Lower leg skin (tissue), 4 donors: ENCODE measurements around the gene ZEB1. TPM values are rescaled to one million over a fixed set of nuclear protein-coding genes. Genes with fewer than 3 reads are reported as not detected.

Source experiments
- DNase-seq, 2 donors: peaks; one replicate each; pipeline ENCODE4 v3.0.0-alpha.2; 2019; ENCODE audit warnings: low spot score in 2 of 2
- H3K4me3 ChIP-seq: fragments of 200-600 bp; sonication (generic); 2 replicates; pipeline ENCODE4 v1.5.1; 2017; ENCODE audit warnings: mild to moderate bottlenecking, low read depth; ENCODE audit not compliant: poor library complexity, severe bottlenecking
- CTCF ChIP-seq, 3 donors: fragments of 450-650 bp; IDR thresholded peaks; one replicate each; pipeline ENCODE4 v1.5.1; 2016; ENCODE audit warnings: antibody characterized with exemption in 3 of 3, mild to moderate bottlenecking in 3 of 3, moderate library complexity in 2 of 3
- POLR2A ChIP-seq, 2 donors: fragments of 450-650 bp; IDR thresholded peaks; one replicate each; pipeline ENCODE4 v1.6.1; 2016 to 2017; ENCODE audit warnings: antibody characterized with exemption in 2 of 2, mild to moderate bottlenecking in 1 of 2, moderate library complexity in 1 of 2
- WGBS, 2 donors: methylation state at CpG; one replicate each; pipeline ENCODE4 v1.1.5; 2018; 5-methylcytosine and 5-hydroxymethylcytosine counted together
- intact Hi-C: fragments of 100-400 bp; cut with DNase I; formaldehyde crosslinking; loops from one replicate; pipeline ENCODE4 v1.15.0; 2023; ENCODE audit warnings: low total_unique reads
- total RNA-seq, 4 donors: library from RNA; depleted of rRNA; stranded (reverse); fragments of >200 nt; gene quantifications; one replicate each; pipeline ENCODE4 v1.1.0, GENCODE V29; 2016

ZEB1 gene
- total RNA-seq, 4 donors from 2014 or later = 7.1 to 28.7 (median 10.6) TPM

GRCh38 chr10:31457858-31458257, 138.8 kb downstream of the ZEB1 start:
- H3K4me3 ChIP-seq = no peak overlapping the region
- no peak for DNase-seq
- WGBS, 2 donors = 93 to 100% methylated on average over 1 of the region's 1 CpG
- intact Hi-C loops = no loop called here
- TF ChIP-seq POLR2A (IDR thresholded peaks at IDR 0.05) = no peak
- no peak for TF ChIP-seq CTCF (IDR thresholded peaks at IDR 0.05)

DNA sequence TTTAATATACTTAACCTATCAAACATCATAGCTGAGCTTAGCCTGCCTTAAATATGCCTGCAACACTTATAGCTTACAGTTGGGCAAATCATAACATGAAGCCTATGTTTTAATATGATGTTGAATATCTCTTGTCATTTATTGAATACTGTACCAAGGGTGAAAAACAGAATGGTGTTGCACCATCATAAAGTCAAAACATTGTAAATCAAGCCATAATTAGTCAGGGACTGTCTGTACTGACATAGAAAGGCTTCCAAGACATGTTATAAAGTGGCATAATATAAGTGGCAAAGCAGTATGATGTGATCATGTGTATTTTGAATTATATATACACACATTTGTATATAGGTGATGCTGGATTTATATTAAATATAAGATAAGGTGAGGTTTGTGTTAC, 140.0 kb downstream of the ZEB1 start:
- H3K4me3 ChIP-seq = no peak overlapping the region
- intact Hi-C loops = no loop called here
- DNase-seq = no peak
- no peak for TF ChIP-seq POLR2A (IDR thresholded peaks at IDR 0.05)
- no peak for TF ChIP-seq CTCF (IDR thresholded peaks at IDR 0.05)

DNA sequence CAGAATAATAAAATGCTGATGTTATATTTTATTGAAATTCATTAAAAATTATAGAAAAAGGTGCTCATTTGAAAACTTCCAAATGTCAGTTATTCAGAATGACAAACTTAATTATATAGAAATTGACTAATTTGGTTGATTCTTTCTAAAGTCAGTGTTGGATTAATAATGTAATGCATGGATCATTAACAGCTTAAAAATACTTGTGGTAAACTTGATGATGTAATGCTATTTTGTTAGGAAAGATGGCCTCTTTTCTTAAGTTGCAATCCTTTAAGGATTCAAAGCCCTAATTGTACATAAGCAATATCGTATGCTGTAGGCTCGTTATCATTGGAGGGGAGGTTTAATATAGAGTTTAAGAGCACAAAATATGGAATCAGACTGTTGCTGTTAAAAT, 141.2 kb downstream of the ZEB1 start:
- no peak overlapping the region for H3K4me3 ChIP-seq
- TF ChIP-seq POLR2A (IDR thresholded peaks at IDR 0.05) = no peak
- no peak for DNase-seq
- WGBS, 2 donors = 82 to 84% methylated on average over 2 of the region's 2 CpGs
- intact Hi-C loops = no loop called here

DNA sequence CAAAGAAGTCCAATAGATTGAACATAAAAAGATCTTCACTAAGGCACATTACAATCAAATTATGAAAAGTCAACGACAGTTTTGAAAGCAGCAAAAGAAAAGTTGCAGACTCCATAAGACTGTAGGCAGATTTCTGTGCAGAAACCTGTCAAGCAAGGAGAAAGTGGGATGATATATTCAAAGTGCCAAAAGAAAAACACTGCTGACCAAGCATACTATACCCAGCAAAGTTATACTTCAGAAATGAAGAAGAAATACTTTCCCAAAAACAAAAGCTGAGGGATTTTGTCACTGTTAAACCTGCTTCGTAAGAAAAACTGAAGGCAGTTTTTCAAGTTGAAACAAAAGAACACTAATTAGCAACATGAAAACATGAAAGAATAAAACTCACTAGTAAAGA, 145.5 kb downstream of the ZEB1 start:
- intact Hi-C loops = no loop called here
- TF ChIP-seq POLR2A (IDR thresholded peaks at IDR 0.05) (no peak), CTCF (IDR thresholded peaks at IDR 0.05) (no peak)
- 92 to 96% methylated on average over 2 of the region's 2 CpGs for WGBS, 2 donors
- no peak for DNase-seq
- no peak overlapping the region for H3K4me3 ChIP-seq

- H3K4me3 ChIP-seq = no peak overlapping the region
- DNase-seq = no peak
- intact Hi-C loops = no loop called here
- TF ChIP-seq CTCF (IDR thresholded peaks at IDR 0.05) = no peak
- TF ChIP-seq POLR2A (IDR thresholded peaks at IDR 0.05) = no peak
- WGBS, 2 donors = 78 to 88% methylated on average over 1 of the region's 1 CpG
These were observed 147.3 kb downstream of the ZEB1 start for GRCh38 chr10:31466313-31466712.

- WGBS, 2 donors = 92 to 93% methylated on average over 4 of the region's 4 CpGs
- TF ChIP-seq CTCF (IDR thresholded peaks at IDR 0.05) (no peak), POLR2A (IDR thresholded peaks at IDR 0.05) (no peak)
- H3K4me3 ChIP-seq = no peak overlapping the region
- intact Hi-C loops = no loop called here
- no peak for DNase-seq
These were observed 148.9 kb downstream of the ZEB1 start for GRCh38 chr10:31467791-31468535.
